Stimulated activated CD4-positive, alpha-beta T cell treated with anti-CD3 and anti-CD28 coated beads, Interleukin-12 subunit alpha, Interleukin-12 subunit beta, amount 100 ng/mL, for 4 hours (primary cell): ENCODE data around the gene TRIM9.

ENCODE experiments used
- DNase-seq: peaks from one replicate; pipeline ENCODE4 v3.0.0-alpha.2; 2020

The TRIM9 gene

DNA sequence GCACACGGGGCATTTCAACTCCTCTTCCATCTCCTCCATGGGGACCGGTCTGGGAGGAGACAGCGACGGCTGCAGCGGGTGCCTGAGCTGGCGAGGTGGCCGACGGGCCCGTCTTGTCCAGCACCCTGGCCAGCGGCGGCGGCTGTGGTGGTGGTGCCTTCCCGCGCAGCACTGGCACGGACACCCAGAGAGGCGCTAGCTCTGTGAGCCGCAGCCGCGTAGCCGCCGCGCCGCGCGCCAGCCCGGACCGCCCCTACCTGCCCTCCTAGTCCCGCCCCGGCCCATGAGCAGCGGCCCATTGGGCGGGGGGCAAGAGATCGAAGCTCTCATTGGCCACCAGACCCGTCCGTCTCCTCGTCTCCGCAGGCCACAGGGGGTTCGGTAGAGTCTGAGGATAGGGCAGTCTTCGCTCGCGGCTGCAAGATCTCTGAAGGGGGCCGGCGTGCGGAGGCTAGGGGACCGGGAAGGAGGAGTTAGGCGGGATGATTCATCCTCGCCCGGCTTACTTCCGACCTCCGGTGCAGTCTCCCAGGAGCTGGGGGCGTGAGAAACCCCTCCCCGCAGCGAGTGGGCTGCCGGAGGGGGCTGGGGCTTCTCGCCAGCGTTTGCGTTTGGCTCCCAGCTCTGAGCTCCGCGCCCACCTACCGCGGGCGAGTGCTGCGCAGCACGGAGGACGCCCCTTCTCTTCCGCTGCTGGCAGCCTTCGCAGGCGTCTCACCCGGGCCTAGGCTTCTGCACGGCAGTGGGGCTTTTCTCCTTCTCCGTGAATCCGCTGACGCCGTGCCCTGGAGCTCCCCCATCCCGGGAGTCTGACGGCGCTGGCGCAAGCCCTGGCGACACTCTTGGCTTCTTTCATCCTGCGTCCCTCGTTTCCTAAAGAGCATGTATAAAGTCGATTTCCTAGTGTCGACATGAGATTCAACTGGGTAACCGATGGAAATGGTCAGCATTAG is at the start of gene TRIM9:
TSS of gene TRIM9 (minus strand) at position 205 of the 953 bp plus-strand sequence. CDS start at position 39, 166 bp downstream.
- DNase-seq: peak; percentile 91

DNA sequence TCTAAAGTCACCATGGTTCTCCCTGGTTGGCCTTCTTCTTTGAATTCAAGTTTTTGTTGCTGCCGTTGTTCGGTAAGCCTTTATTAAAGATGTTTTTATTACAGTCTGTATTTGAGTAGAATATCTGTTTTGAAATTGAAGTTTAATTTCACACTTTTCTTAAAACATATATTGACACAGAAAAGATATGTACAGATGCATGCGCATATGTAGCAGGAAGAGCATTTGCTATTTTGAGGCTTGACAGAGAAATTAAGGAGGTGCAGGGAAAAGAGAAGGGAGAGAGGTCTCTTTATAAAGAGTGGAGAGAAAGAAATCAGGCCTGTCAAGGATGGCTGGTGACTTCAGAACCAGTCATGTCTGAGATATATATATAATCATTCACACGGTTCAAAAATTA is 46.0 kb upstream of the TRIM9 start:
- no peak for DNase-seq

DNA sequence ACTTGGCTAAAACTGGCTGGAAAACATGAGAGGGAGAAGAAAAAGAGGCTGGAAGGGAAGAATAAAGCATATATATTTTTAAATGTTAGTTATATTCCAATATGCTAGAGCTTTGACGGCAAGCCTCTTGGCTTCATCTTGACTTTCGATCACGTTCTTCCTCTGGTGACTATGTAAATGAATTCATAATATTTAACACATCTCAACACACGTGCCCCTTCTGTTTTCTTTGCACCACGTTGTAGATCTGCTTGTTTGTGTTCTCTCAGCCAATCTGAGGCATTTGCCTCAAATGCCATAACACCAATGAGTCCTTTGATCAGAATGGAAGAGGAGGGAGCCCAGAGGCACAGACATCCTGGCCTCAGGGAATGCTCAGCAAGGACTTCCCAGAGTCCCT is 45.4 kb upstream of the TRIM9 start:
- no peak for DNase-seq

DNA sequence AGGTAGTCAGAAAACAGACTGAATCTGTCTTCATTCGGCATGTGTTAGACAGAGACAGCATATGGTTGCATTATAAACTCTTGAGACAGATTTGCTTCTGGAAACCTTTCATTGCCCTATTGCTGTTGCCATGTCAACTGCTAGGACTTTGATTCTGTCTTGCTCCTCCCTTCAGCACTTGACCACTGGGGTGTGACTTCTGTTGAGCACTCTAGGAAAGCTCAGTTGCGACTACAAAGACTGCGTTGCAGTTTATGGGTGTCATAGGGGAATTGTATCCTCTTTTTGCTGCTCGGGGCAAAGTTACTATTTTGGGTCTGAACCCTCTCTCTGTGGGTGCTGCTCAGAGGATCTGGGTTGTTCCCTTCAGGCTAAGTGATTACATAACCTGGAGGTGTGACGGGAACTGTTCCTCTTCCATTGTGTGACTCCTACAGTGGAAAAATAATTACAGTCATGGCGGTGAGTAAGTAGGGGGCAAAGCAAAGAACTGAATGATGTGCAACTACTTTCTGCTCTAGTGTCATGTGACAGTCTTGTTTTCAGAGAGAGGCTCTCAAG is 44.3 kb upstream of the TRIM9 start:
- DNase-seq: no peak

DNA sequence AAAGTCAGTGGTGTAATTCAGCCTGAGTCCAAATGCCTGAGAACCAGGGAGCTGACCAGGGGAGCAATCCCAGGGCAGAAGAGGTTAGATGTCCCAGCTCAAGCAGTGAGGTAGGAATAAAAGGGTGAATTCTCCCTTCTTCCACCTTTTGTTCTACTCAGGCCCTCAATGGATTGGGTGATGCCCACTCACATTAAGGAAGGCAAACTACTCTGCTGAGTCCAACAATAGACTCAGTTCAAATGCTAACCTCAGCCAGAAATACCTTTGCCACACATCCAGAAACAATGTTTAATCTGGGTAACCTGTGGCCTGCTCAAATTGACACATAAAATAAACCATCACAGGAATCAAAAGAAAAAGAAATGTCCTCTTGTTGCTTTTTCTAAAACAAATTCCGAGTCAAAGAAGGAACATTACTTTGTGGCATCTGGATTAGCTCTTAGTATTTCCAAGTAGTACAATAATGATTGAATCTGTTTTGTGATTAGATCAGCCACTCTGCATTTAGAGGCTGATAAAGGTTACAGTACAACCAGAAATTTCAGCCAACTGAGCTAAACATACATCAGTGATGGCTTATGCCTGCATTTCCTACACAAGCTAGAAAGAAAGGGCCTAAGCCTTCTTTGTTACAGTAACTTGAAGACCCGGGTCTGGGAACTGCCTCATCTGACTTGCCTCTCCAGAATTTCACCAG is 43.6 kb upstream of the TRIM9 start:
- DNase-seq: no peak

DNA sequence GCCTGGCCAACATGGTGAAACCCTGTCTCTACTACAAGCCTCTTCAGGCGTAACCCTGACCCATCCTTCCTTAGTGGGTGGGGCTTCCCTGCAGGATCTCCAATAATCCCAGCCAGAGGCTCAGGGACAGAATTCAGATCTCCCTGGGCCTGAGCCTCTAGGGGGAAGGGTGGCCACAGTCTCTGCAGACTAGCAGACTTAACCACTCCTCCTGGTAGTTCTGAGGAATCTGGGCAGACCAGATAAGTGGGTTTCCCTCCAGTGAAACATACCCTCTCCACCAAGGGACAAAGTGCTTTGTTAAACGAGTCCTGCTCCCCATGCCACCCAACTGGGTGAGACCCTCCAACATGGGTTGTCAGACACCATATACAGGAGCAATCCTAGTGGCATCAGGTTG is 36.6 kb upstream of the TRIM9 start:
- no peak for DNase-seq

DNA sequence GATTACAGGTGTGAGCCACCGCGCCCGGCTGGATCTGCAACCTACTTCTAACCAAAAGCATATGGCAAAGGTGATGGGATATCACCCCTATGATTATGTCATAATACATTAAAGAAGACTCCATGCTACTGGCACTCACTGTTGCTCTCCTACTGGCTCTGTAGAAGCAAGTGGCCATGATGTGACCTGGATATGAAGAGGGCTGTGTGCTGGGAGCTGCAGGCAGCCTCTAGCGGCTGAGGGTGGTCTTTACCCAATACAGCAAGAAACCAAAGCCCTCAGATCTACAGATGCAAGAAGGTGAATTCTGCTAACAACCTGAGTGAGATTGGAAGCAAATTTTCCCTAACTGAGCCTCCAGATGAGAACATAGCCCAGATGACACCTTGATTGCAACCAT is 34.2 kb upstream of the TRIM9 start:
- no peak for DNase-seq

DNA sequence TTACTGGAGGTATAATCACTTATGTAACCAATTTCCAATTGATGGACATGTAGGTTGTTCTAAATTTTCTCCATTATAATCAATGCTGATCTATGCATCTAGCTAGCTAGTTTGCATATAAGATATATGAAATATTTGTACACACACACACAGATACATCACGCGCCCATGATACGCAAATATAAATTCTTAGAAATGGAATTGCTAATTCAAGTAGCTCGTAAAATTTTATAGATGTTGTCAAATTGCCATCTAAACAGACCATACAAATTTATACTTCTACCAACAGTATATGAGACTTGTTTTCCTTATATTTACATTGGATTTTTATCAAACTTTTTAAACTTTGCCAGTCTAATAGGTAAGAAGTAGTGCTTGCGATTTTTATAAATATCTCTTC is 29.1 kb upstream of the TRIM9 start:
- DNase-seq: no peak

DNA sequence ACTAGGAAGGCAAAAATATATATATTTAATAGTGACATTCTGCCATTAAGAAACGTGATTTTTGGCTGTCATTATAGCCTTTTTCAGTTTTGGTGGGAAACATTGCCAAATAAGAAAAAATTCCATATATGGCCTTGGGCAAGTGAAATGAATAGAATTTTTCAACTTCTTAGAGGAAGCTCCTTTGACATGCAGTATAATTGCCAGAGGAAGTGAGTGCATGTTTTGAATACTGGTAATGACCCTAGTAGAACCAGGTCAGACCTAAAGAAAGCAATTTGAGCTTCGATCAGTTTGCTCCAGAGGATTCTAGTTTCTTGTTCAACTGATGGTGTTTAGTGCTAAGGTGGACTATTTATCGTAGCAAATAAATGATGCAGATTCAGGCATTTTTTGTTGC is 26.2 kb upstream of the TRIM9 start:
- no peak for DNase-seq

DNA sequence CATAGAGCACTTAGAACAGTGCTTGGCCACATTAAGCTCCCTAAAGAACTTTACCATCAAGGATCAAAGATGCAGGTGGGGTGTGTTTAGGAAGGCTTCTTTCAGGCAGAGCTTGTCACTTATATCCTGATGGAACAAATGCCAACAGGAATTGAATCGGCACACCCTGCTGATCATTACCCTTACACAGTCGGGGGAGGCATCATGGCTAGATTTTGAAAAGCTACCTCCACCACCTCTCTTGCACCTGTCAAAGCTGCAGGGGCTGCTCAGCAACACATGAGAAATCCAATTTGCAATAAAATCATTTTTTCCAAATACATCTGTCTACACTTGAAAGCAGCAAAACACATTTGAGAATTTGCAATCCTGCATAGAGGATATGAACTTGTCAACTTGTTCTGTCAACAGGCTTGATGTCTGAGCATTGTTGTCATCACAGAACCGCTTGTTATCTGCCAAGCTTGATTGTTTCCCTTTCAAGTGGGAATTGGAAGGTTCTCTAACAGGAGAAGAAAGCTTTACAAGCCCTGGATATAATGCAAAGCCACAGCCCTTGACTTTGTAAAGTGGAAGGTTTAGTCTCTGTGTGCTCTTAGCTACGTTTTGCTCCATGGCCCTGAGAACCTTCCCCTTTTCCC is 24.6 kb upstream of the TRIM9 start:
- no peak for DNase-seq

DNA sequence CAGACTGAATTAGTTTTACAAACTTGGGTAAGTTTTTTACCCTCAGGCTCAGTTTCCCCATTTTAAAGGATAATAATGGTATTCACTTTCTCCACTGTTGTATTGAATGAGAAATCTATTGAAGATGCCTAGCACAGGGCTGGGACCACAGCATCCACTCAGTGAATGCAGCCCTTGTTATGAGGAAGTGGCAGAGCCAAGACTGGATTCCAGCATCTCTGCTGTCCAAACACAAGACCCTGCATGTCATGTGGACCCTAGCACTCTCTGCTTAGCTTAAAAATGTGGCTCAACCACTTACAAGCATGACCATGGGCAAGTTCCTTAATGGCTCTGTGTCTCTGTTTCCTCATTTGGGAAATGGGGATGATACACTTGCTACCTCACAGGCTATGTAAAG is 24.1 kb upstream of the TRIM9 start:
- DNase-seq: no peak

DNA sequence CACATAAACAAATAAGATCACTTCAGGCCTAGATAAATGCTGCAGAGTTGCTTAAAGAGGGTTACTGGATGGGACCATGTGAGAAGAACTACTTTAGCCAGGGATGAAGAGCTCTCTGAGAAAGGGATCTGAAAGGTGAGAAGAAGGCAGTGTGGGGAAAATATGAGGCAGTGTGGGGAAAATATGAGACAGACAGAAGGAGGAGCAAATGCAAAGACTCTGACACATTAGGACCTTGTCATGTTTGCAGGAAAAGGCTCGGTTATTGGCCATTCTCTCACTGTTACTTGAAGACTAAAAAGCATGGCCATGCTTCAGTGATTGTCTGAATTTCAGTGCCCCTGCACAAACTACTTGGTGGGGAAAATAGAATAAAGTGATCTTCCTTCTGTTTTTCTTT is 22.7 kb upstream of the TRIM9 start:
- no peak for DNase-seq

DNA sequence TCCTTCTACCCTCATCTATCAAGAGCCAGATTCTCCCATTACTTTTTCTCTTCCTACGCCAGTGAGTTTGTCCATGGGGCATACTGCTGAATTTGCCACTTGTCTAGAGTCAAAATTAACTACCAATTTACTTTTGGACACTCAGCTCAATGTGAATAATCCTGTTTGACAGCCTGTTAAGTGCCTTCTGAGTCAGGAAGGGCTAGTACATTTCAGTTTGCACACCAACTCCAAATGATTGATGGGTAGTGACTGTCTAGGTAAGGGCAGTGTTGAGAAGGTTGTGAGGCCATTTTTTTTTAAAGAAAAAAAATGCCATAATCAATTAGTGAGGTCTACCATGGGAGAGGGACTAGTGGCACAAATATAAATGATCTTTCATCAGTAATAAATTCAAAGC is 21.8 kb upstream of the TRIM9 start:
- DNase-seq: no peak

DNA sequence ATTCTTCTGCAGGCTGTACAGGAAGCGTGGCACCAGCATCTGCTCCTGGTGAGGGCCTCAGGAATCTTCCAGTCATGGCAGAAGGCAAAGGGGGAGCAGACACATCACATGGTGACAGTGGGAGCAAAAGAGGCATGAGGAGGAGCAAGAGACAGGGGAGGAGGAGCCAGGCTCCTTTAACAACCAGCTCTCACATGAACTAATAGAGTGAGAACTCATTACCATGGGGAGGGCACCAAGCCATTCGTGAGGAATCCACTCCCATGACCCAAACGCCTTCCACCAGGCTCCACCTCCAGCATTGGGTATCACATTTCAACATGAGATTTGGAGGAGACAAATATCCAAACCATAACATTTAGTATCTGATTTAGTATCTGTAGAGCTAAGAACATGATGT is 14.7 kb upstream of the TRIM9 start:
- no peak for DNase-seq

DNA sequence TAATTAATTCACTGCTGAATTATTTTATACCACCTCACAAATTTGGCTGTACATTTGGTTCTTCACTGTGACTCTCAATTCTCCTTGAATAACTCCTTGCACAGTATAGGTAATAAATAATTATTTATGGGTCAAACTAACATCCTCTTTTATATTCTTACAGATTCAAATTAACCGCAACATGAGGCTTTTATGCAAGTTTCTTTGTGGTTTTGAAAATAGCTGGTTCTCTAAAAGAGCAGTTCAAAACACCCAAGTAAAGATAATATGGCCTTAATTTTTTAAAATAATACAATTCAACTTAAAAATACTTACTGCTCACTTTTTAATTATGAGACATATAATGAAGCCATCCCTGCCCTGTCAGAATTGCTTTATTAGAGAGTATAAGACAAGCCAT is 12.9 kb upstream of the TRIM9 start:
- DNase-seq: no peak

DNA sequence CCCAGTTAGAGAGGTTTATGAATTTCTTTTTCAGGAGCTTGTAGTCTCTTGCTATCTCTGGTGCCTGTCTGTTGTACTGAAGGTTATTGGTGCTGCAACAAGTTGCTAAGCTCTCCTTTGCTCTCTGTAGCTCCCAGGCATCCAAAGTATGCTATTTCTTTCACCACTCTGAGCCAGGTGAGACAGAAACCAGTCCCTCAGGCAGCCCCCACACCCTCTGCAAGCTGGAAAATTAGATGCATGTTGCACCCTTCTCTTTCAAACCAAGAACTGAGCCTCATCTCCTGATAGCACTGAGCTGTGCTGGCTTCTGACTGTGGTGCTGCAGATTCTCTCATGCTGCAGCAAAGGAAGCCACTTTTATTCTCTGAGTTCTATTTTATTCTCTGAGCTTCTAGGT is 9.6 kb upstream of the TRIM9 start:
- no peak for DNase-seq

DNA sequence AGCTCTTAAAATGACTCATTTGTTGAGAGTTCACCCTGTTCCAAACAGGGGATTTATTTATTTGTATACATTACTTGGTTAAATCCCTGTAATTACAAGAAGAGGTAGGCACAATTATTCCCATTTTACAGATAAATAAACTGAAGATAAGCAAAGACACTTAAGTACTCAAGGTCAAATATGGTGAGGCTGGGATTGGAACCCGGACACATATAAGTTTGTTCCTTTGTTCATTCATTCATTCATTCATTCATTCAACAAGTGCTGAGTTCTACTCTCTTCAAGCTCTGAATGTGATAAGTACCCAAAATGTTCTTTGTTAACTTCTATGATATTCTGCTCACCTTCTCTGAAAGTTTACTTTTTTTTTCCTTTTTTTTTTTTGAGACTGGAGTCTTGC is 2.4 kb upstream of the TRIM9 start:
- DNase-seq: no peak

DNA sequence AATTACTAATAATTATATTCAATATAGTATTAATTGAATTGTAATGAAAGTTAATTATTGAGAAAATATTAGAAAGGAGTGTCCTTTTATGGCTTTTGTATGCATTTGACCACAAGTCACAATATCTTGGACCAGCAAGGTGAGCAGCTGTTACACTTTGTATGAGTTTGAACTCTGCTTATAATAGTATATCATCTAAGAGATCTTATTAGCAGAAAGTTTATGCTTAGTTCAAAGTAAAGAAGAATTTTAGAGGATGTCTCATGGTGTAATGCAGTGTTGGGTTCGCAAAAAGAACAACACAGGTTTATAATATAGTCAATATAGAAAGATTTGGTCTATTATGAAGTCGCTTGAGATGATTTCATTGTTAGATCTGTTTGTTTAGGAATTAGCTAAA is 2.0 kb upstream of the TRIM9 start:
- DNase-seq: no peak

DNA sequence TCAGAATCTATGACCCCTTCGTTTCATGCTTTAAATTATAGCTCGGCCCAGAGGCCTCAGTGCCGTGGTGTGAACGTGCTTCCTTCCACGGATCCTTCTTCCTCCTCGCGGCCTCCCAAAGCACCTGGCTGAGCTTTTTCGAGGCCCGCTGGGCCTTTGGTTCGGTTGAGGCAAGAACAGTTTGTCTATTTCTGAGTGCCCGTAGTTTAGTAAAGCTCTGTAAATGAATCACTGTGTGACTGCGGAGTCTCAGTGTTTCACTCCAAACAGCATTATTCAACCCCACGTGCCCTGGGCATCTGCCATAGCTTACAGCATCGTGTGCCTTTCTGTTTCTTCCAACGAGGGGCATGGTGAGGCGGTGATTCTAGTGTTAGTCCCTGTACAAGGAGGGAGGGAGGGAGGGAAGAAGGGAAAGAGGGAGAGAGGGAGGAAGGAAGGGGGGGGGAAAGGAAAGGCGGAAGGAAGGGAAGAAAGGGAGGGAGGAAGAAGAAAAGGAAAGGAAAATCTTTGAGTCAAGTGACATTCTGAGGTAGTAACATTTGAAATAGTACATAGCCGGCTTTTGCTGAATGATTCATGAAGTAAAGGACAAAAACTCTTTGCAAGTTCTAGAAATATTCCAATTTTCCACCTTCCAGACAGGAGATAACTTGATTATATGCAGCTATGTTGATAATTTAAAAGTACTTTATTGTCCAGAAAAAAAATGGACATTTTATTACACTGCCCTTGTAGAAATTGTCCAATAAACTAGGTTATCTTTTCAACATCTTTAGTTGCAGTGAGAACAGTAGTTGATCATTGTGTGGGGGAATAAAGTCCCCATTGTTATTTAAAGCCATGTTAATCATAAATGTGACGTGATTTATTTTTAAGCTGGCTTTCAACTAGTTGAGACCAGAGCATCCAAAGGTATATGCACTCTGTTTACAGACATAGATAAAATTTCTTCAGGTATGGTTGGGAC is 1.2 kb upstream of the TRIM9 start:
- no peak for DNase-seq

DNA sequence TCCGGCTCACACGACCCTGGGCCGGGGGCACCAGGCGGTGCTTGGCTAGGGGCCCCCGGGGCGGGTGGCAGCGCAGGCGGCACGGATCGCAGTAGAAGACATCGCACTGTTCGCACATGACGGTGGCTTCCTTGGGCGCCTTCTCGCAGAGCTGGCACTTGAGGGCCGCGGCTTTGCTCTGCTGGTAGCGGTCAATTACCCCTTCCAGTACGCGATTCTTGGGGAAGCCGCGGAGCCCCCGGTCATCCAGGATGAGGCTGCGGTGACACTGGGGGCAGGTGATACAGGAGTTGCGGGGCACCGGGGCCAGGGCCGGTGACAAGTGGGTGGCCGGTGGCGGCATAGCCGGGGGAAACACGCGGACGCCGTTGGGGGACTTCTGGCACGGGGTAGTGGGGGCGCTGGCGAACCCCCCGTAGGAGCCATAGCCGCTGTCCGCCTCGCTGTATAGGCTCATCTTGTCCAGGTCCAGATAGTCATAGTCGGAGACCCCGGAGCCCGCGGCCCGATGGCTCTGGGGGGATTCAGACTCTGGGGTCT is 553 bp downstream of the TRIM9 start:
- peak; percentile 24 for DNase-seq

DNA sequence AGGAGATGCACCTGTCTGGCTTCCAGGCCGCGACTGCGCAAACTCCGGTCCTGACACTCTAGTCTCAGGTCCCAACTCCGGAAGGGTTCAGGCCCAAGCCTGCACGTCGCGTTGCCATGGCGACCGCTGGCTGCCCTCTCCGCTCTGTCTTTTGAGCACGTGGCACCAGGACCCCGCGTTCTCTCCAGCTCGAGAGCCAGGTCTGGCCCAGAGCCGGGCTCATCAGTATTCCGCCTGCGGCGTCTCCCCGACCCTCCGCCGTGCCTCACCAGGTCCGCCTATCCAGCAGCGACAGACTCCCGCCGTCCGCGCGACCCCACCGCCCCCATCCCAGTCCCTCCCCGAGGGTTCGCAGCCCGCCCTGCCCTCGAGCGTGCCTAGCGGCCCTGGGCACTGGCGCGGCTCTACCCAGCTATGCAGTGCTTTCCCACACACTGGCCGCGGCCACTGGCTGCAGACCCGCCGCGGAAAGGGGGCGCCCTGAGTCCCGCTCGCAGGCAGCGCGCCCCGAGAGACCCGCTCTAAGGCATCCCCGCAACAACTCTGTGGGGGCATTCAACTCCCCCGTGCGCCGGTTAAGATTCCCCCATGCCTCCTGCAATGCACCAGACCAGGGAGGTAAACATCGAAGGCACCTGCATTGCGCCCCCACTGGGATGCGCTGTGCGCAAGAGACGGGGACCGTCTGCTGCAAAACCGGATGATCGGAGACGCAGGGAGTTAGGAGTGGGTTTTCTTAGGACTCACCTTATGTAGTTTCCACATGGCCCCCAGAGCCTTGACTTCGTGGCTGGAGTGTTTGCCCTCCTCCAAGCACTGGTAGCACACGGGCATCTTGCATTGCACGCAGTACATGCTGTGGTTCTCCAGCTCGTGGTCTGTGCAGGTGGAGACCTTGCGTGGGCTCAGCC is 1.3 kb downstream of the TRIM9 start:
- DNase-seq: peak; percentile 36
